ENCODE measurements around the gene PFDN1.

Gene PFDN1

GRCh38 chr5:140305471-140305870 is 2.6 kb upstream of the PFDN1 start:
- H3K4me3 ChIP-seq (ENCODE audit: low read depth, low read length), result no peak overlapping the region
- TF ChIP-seq, protein P1, sequence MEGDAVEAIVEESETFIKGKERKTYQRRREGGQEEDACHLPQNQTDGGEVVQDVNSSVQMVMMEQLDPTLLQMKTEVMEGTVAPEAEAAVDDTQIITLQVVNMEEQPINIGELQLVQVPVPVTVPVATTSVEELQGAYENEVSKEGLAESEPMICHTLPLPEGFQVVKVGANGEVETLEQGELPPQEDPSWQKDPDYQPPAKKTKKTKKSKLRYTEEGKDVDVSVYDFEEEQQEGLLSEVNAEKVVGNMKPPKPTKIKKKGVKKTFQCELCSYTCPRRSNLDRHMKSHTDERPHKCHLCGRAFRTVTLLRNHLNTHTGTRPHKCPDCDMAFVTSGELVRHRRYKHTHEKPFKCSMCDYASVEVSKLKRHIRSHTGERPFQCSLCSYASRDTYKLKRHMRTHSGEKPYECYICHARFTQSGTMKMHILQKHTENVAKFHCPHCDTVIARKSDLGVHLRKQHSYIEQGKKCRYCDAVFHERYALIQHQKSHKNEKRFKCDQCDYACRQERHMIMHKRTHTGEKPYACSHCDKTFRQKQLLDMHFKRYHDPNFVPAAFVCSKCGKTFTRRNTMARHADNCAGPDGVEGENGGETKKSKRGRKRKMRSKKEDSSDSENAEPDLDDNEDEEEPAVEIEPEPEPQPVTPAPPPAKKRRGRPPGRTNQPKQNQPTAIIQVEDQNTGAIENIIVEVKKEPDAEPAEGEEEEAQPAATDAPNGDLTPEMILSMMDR (IDR thresholded peaks at IDR 0.05; ENCODE audit: low read depth, low read length, missing control alignments), result no peak
- DNase-seq (ENCODE audit: low read depth), result no peak
- in situ Hi-C loops (cut with HindIII; ENCODE audit: low sequenced_read_pairs), result no loop called here

GRCh38 chr5:140303966-140304365 is 1.1 kb upstream of the PFDN1 start:
- no peak overlapping the region for H3K4me3 ChIP-seq (ENCODE audit: low read depth, low read length)
- TF ChIP-seq, protein P1 (IDR thresholded peaks at IDR 0.05; ENCODE audit: low read depth, low read length, missing control alignments), result no peak
- DNase-seq (ENCODE audit: low read depth), result no peak
- in situ Hi-C loops (cut with HindIII; ENCODE audit: low sequenced_read_pairs), result no loop called here

- in situ Hi-C loops (cut with HindIII; ENCODE audit: low sequenced_read_pairs), result no loop called here
- TF ChIP-seq, protein P1 (IDR thresholded peaks at IDR 0.05; ENCODE audit: low read depth, low read length, missing control alignments), result no peak
- H3K4me3 ChIP-seq (ENCODE audit: low read depth, low read length), result no peak overlapping the region
- no peak for DNase-seq (ENCODE audit: low read depth)
These were observed 1.8 kb downstream of the PFDN1 start for GRCh38 chr5:140301136-140301535.

GRCh38 chr5:140299056-140299455 is 3.8 kb downstream of the PFDN1 start:
- DNase-seq (ENCODE audit: low read depth), result no peak
- in situ Hi-C loops (cut with HindIII; ENCODE audit: low sequenced_read_pairs), result no loop called here
- no peak overlapping the region for H3K4me3 ChIP-seq (ENCODE audit: low read depth, low read length)
- TF ChIP-seq, protein P1 (IDR thresholded peaks at IDR 0.05; ENCODE audit: low read depth, low read length, missing control alignments), result no peak

- TF ChIP-seq, protein P1 (IDR thresholded peaks at IDR 0.05; ENCODE audit: low read depth, low read length, missing control alignments), result no peak
- no peak for DNase-seq (ENCODE audit: low read depth)
- in situ Hi-C loops (cut with HindIII; ENCODE audit: low sequenced_read_pairs), result no loop called here
- no peak overlapping the region for H3K4me3 ChIP-seq (ENCODE audit: low read depth, low read length)
These were observed 4.7 kb downstream of the PFDN1 start for GRCh38 chr5:140298183-140298601.

DNA sequence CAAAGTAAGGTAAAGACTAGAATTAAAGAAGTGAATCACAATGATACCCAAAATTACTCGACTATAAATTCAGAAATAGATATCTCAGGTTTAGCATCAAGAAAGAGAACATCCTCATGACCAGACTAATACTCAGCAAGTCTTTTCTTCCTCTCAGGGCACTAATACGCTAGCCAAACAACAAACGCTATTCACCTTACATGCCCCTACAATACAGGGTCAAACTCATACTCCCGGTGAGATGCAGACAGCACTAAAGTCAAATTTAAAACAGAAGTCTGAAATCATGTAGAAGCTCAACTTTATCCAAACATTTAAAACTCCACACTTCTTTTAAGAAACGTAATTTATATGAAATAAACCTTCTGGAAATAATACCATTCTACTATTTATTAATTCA is 5.6 kb downstream of the PFDN1 start:
- TF ChIP-seq, protein P1 (IDR thresholded peaks at IDR 0.05; ENCODE audit: low read depth, low read length, missing control alignments), result no peak
- no peak overlapping the region for H3K4me3 ChIP-seq (ENCODE audit: low read depth, low read length)
- in situ Hi-C loops (cut with HindIII; ENCODE audit: low sequenced_read_pairs), result no loop called here
- DNase-seq (ENCODE audit: low read depth), result no peak

GRCh38 chr5:140296289-140296688 is 6.6 kb downstream of the PFDN1 start:
- DNase-seq (ENCODE audit: low read depth), result no peak
- H3K4me3 ChIP-seq (ENCODE audit: low read depth, low read length), result no peak overlapping the region
- TF ChIP-seq, protein P1 (IDR thresholded peaks at IDR 0.05; ENCODE audit: low read depth, low read length, missing control alignments), result no peak
- in situ Hi-C loops (cut with HindIII; ENCODE audit: low sequenced_read_pairs), result no loop called here

Measured in astrocyte of the cerebellum (primary cell).